GOT3 (cell line): ENCODE measurements around the gene CDR2L.
A peak's percentile ranks its signal among the peaks of the same experiment; 100 is the strongest.
"Not testable (repeated sequence)": the region's sequence is repeated elsewhere in the genome, so short reads cannot be mapped to it uniquely, and the experiment has no call there.

ENCODE experiments used
- DNase-seq: peaks from one replicate; lab custom pipeline; 2025; ENCODE audit warnings: mixed read lengths; lab: John Stamatoyannopoulos, UW

Gene CDR2L

DNA sequence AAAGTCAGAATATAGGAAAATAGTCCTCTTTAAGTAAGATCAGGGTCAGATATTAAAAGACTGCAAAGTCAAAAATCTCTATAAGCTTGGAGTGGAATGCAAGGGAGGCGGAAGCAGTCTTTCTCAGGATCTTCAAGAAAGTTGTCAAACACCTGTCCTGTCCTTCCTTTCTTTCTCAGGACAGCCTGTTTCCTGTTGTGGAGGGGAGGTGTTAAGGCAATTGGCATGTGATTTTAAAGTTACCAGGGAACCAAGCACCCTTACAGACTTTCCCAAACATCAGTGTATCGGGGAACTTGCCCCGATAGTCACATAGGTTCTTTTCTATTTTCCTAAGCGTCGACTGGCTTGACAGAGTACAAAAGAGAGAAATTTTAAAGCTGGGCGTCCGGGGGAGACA, 57.3 kb downstream of the CDR2L start:
- no peak for DNase-seq

DNA sequence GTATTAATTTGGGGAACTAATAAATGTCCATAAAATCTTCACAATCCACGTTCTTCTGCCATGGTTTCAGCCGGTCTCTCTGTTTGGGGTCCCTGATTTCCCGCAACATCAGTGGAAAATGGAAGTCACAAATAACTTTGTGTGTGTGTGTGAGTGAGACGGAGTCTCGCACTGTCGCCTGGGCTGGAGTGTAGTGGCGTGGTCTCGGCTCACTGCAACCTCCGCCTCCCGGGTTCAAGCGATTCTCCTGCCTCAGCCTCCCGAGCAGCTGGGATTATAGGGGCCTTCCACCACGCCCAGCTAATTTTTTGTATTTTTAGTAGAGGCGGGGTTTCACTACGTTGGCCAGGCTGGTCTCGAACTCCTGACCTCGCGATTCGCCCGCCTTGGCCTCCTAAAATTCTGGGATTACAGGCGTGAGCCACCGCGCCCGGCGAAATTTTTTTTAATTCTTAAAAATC, 58.5 kb downstream of the CDR2L start:
- not testable (repeated sequence) for DNase-seq

DNA sequence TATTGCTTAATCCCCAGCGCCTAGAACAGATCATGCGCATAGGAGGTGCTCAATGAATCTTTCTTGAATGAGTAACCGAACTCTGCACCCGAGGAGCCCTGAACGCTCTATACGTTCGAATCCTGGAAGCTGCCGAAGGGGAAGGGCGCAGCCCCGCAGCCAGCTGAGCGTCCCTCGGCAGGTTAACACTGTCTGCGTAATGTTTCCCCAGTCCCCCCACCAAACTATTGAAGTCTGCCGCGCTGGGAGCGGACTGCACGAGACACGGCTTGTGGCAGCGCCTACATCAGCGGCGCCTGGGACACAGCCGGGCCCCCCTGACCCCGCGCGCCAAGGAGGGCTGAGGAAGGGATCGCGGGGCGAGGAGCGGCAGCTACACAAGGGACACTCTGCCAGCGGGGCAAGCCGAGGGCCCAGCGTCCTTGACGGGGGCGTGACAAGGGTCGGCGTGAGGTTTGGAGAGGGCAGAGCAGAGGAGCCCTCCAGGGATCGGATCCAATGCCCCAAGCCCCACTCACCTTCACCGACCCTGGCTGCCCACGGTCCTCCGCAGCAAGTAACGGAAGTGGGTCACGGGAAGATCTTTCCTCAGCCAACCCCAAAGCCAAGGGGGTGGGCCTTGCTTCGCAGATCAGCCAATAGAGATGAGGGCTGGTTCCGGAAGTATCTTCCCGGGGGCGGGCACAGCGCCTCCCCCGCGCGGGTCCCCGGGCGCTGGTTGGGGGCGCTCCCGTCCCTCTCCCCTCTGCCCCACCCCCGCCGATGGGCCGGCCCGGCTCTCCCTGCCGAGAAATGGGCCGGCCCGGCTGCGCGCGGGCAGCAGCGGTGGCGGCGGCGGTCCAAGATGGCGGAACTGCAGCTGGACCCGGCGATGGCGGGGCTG, 59.2 kb downstream of the CDR2L start, which contains the start of the genes ATP5PD and KCTD2:
TSS of gene ATP5PD (minus strand) at position 563 of the 883 bp plus-strand sequence. CDS start 4,319 bp downstream, outside the sequence.
TSS of gene KCTD2 (plus strand) at position 819 of the 883 bp plus-strand sequence. CDS start at position 845, 26 bp downstream.
- peak; percentile 86 for DNase-seq

DNA sequence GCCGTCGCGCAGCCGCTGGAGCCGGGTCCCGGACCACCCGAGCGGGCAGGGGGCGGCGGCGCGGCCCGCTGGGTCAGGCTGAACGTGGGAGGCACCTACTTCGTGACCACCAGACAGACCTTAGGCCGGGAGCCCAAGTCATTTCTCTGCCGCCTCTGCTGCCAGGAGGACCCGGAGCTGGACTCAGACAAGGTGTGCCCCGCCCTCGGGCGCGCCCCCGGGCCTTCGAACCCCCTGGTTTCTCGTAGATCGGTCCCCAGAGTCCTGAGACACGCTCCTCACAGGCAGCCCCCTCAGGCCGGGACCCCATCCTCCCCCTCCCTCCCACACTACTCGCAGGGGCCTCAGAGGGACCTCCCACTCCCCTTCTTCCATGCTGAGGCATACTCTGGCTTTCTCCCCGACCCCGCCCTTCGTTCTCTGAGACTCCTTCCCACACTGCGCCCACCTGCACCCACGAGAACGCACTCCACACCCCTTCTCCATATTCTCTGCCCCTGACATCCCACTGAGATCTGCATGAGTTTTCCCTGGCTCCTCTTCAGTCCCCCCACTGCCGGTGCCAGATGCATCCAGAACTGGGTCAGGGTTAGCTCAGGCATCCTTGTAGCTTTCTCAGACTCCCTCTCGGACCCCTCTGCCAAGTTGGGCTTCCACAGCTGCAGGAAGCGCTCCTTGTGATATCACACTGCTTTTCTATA, 60.1 kb downstream of the CDR2L start:
- no peak for DNase-seq

DNA sequence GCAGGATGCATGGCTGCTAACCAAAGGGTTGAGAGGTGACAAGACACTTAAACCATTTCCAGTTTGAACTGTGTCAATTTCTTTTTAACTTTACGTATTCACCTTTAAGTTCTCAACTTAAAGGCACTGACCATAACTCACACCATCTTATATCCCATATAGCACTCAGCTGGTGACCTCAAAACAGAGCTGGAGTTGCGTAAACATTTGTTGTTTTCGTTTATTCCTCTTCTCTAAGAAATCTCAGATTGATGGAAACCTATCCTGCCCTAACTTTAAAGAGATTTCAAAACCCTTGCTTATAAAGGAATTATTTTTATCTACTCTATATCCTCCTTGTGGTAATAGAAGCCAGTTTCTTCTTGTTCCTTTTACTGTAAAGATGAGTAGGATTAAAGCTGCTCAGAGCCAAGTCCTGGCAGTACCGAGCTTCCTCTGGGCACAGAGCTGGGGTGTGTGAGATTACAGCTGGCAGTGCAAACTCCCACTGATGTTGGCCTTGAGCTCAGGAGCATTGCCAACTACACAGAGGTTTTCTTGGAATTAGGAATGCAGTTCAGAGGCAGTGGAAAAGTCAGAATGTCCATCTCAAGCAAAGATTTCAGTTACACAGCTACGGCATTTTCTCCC, 60.9 kb downstream of the CDR2L start:
- no peak for DNase-seq

DNA sequence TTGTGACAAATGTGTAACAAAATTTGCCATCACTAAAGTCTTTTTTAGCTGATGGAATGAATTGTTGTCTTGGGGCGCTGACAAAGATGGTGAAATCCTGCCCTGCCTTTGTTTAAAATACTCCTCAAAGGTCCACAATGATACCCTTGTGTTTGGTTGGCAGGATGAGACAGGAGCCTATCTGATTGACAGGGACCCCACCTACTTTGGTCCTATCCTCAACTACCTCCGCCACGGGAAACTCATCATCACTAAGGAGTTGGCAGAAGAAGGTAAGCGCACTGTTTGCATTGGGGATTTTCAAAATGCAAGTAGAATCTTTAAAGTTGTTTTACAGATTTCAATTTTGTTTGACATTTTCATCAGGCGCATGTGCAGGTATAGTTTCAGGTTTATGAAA, 61.6 kb downstream of the CDR2L start:
- no peak for DNase-seq

DNA sequence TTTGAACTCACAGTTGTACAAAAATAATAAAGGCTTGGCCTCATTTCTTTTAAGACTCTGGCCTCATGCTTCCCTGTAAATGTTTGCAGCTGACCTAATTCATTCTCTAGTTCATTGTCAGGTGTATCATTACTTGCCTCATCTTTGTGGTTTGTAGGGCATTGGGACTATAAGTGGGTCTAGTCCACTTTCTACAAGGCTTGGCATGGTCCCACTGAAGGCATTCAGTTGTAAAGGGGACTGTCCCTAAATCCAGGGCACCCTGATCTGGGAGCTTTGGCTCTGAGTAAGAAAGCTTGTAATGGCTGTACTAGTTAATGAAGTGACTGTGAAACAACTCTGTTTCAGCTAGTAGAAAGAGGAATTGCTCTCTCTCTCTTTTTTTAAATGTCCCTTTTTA, 62.3 kb downstream of the CDR2L start:
- no peak for DNase-seq

DNA sequence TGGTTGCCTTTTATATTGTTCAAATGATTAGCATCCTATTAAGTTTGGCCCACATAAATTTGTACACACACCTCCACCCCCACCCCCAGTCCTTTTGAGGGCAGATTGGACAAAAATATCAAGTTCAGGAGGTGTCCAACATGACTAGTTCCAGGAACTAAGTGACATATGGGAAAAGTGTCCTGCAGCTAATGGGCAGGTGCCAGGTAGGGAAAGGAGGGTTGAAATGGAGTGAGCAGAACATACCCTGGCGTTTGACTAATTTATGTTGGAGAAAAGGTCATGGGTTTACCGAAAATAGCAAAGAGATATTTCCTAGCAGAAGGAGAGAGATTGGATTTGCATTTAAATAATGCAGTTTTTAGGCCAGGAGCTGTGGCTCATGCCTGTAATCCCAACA, 64.5 kb downstream of the CDR2L start:
- no peak for DNase-seq
